Hepatocyte (in vitro differentiated cells): ENCODE data around the gene RALGAPB. TPM values are rescaled to one million over a fixed set of nuclear protein-coding genes. Genes with fewer than 3 reads are reported as not detected.
A peak's percentile ranks its signal among the peaks of the same experiment; 100 is the strongest.

Experiments
- DNase-seq: peaks from one replicate; pipeline ENCODE4 v3.0.0-alpha.2; 2016; ENCODE audit warnings: low spot score
- H2AFZ ChIP-seq: fragments of 200-600 bp; sonication (generic); 2 replicates; pipeline ENCODE4 v1.6.0; 2016; ENCODE audit warnings: antibody characterized with exemption, mild to moderate bottlenecking
- H3K27ac ChIP-seq: fragments of 200-600 bp; sonication (generic); 2 replicates; pipeline ENCODE4 v1.5.1; 2016; ENCODE audit warnings: mild to moderate bottlenecking
- H3K27me3 ChIP-seq: fragments of 200-600 bp; sonication (generic); 2 replicates; pipeline ENCODE4 v1.6.1; 2016
- H3K36me3 ChIP-seq: fragments of 200-600 bp; sonication (generic); replicated peaks from 2 replicates; pipeline ENCODE4 v1.5.1; 2016; ENCODE audit warnings: low read depth; ENCODE audit not compliant: insufficient read depth
- H3K4me1 ChIP-seq: fragments of 200-600 bp; sonication (generic); 2 replicates; pipeline ENCODE4 v1.5.1; 2016; ENCODE audit warnings: mild to moderate bottlenecking, moderate library complexity; ENCODE audit not compliant: insufficient read depth
- H3K4me2 ChIP-seq: fragments of 200-600 bp; sonication (generic); 2 replicates; pipeline ENCODE4 v1.6.0; 2016
- H3K4me3 ChIP-seq: fragments of 200-600 bp; sonication (generic); 2 replicates; pipeline ENCODE4 v1.5.1; 2016; ENCODE audit warnings: mild to moderate bottlenecking
- H3K79me2 ChIP-seq: fragments of 200-600 bp; sonication (generic); 2 replicates; pipeline ENCODE4 v1.6.0; 2017; ENCODE audit warnings: mild to moderate bottlenecking
- H3K9me2 ChIP-seq: fragments of 200-600 bp; sonication (generic); replicated peaks from 2 replicates; pipeline ENCODE4 v1.6.0; 2017; ENCODE audit warnings: mild to moderate bottlenecking; ENCODE audit not compliant: insufficient read depth
- H3K9me3 ChIP-seq: fragments of 200-600 bp; sonication (generic); 2 replicates; pipeline ENCODE4 v1.5.1; 2016; ENCODE audit warnings: low read depth, mild to moderate bottlenecking
- H4K20me1 ChIP-seq: fragments of 200-600 bp; sonication (generic); 2 replicates; pipeline ENCODE4 v1.6.0; 2016; ENCODE audit warnings: mild to moderate bottlenecking; ENCODE audit not compliant: insufficient read depth, poor library complexity, severe bottlenecking
- CTCF ChIP-seq: fragments of 200-600 bp; sonication (generic); IDR thresholded peaks from 2 replicates; pipeline ENCODE4 v1.5.1; 2016; ENCODE audit warnings: antibody characterized with exemption, mild to moderate bottlenecking; ENCODE audit not compliant: poor library complexity
- EZH2 ChIP-seq: fragments of 200-600 bp; sonication (generic); IDR thresholded peaks from 2 replicates; pipeline ENCODE4 v1.6.1; 2016; ENCODE audit warnings: antibody characterized with exemption, mild to moderate bottlenecking, borderline replicate concordance
- EZH2phosphoT487 ChIP-seq: fragments of 200-600 bp; sonication (generic); IDR thresholded peaks from one replicate; pipeline ENCODE4 v1.6.1; 2018; ENCODE audit warnings: antibody characterized with exemption, mild to moderate bottlenecking, low read depth, moderate library complexity; ENCODE audit not compliant: unreplicated experiment, severe bottlenecking
- WGBS: methylation state at CpG from one replicate; pipeline ENCODE4 v1.1.6; 2016; ENCODE audit warnings: low lambda C conversion rate; ENCODE audit errors: missing lambda C conversion rate; 5-methylcytosine and 5-hydroxymethylcytosine counted together
- polyA plus RNA-seq: library from polyadenylated mRNA; unstranded; fragments of >200 nt; fragmentation: Nextera tagmentation; extraction: Ambion mirVana; gene quantifications from 2 replicates; pipeline ENCODE4 v1.2.1, GENCODE V29; 2016
- total RNA-seq: library from RNA; depleted of rRNA; stranded (reverse); fragments of >200 nt; gene quantifications from 2 replicates; pipeline ENCODE4 v1.2.3, GENCODE V29; 2014

Gene RALGAPB
- total and polyA plus RNA-seq, 2 experiments from 2014 or later, result 7.7 to 31.8 TPM

GRCh38 chr20:38450412-38450975 lies 22.1 kb upstream of the RALGAPB start:
- no peaks in the 10 kb centered on the region for H3K9me2 ChIP-seq
- DNase-seq, result no peak
- H3K4me3 ChIP-seq, result no peak overlapping the region
- H4K20me1 ChIP-seq, result no peaks in the 10 kb centered on the region
- H3K79me2 ChIP-seq, result peaks cover 10% of the 10 kb centered on the region
- H3K4me1 ChIP-seq, result peaks cover 14% of the 10 kb centered on the region
- H3K9me3 ChIP-seq, result no peaks in the 10 kb centered on the region
- WGBS, result 87% methylated on average over 7 of the region's 7 CpGs
- H2AFZ ChIP-seq, result no peak overlapping the region
- no peaks in the 10 kb centered on the region for H3K27me3 ChIP-seq
- H3K4me2 ChIP-seq, result no peak overlapping the region
- no peaks in the 10 kb centered on the region for H3K36me3 ChIP-seq
- TF ChIP-seq EZH2, result no peak
- TF ChIP-seq EZH2phosphoT487, result no peak
- no peak for TF ChIP-seq CTCF
- H3K27ac ChIP-seq, result no peak overlapping the region

GRCh38 chr20:38452880-38453624 lies 19.6 kb upstream of the RALGAPB start:
- Histone ChIP-seq H4K20me1 (no peaks in the 10 kb centered on the region), H2AFZ (no peak overlapping the region), H3K79me2 (no peaks in the 10 kb centered on the region), H3K27ac (no peak overlapping the region), H3K9me3 (no peaks in the 10 kb centered on the region), H3K27me3 (no peaks in the 10 kb centered on the region), H3K4me1 (peaks cover 2% of the 10 kb centered on the region), H3K36me3 (no peaks in the 10 kb centered on the region), H3K4me3 (no peak overlapping the region), H3K4me2 (no peak overlapping the region), H3K9me2 (no peaks in the 10 kb centered on the region)
- peak; percentile 21 for DNase-seq
- no peak for TF ChIP-seq CTCF
- TF ChIP-seq EZH2, result no peak
- no peak for TF ChIP-seq EZH2phosphoT487
- 88% methylated on average over 19 of the region's 19 CpGs for WGBS

- Histone ChIP-seq H3K9me2 (no peaks in the 10 kb centered on the region), H2AFZ (no peak overlapping the region), H4K20me1 (no peaks in the 10 kb centered on the region), H3K79me2 (no peaks in the 10 kb centered on the region), H3K36me3 (no peaks in the 10 kb centered on the region), H3K27me3 (no peaks in the 10 kb centered on the region), H3K4me1 (no peaks in the 10 kb centered on the region), H3K4me2 (no peak overlapping the region), H3K4me3 (no peak overlapping the region), H3K9me3 (no peaks in the 10 kb centered on the region), H3K27ac (no peak overlapping the region)
- DNase-seq, result no peak
- TF ChIP-seq EZH2phosphoT487, result no peak
- TF ChIP-seq CTCF, result no peak
- no peak for TF ChIP-seq EZH2
- WGBS, result 93% methylated on average over 2 of the region's 2 CpGs
Observed at GRCh38 chr20:38453941-38454340, 18.7 kb upstream of the RALGAPB start.
